GM12874 (cell line): ENCODE results near the gene GLUL.

Source experiments
- CTCF ChIP-seq: IDR thresholded peaks from 2 replicates; pipeline ENCODE4 v1.5.1; 2011; ENCODE audit warnings: low read depth, mild to moderate bottlenecking, control low read depth, low read length, moderate library complexity; ENCODE audit not compliant: insufficient read depth

The GLUL gene

GRCh38 chr1:182359645-182360044, 31.9 kb downstream of the GLUL start:
- TF ChIP-seq CTCF, result no peak

GRCh38 chr1:182357913-182358312, 33.7 kb downstream of the GLUL start:
- no peak for TF ChIP-seq CTCF

- no peak for TF ChIP-seq CTCF
Observed at GRCh38 chr1:182357171-182357570, 34.4 kb downstream of the GLUL start.

GRCh38 chr1:182355723-182356098, 35.9 kb downstream of the GLUL start:
- no peak for TF ChIP-seq CTCF

- no peak for TF ChIP-seq CTCF
Observed at GRCh38 chr1:182351790-182352364, 39.7 kb downstream of the GLUL start.

- TF ChIP-seq CTCF, result no peak
Observed at GRCh38 chr1:182350839-182351238, 40.8 kb downstream of the GLUL start.

GRCh38 chr1:182348961-182349747, 42.4 kb downstream of the GLUL start:
- no peak for TF ChIP-seq CTCF
